WTC11 (cell line): ENCODE results near the gene PEX26. TPM values are rescaled to one million over a fixed set of nuclear protein-coding genes. Genes with fewer than 3 reads are reported as not detected.

Experiments used
- ATAC-seq: fragments of 200-7000 bp; cut with Tn5 transposase; 2 replicates; pipeline ENCODE4 v1.10.0; 2021; ENCODE audit warnings: mild to moderate bottlenecking, moderate library complexity
- CTCF ChIA-PET: fragments of 300-600 bp; sonication (Branson Sonifier 250); formaldehyde crosslinking; loops from one replicate; lab custom pipeline; 2021; ENCODE audit warnings: antibody characterized with exemption; lab: Charles Lee
- POLR2A ChIA-PET: fragments of 350-600 bp; sonication (Branson Sonifier 250); formaldehyde crosslinking; loops from one replicate; lab custom pipeline; 2021; ENCODE audit warnings: antibody characterized with exemption; lab: Charles Lee
- DNase-seq: peaks from one replicate; pipeline ENCODE4 v3.0.0; 2021; ENCODE audit warnings: low spot score
- H3K27ac Mint-ChIP-seq: 2 replicates; pipeline ENCODE4 v1.8.0; 2021; ENCODE audit warnings: mixed read lengths
- H3K27me3 Mint-ChIP-seq: 2 replicates; pipeline ENCODE4 v1.8.0; 2021; ENCODE audit warnings: low read depth, mild to moderate bottlenecking, moderate library complexity, mixed read lengths
- H3K36me3 Mint-ChIP-seq: 2 replicates; pipeline ENCODE4 v1.8.0; 2021; ENCODE audit warnings: mixed read lengths
- H3K4me1 Mint-ChIP-seq: 2 replicates; pipeline ENCODE4 v1.8.0; 2022; ENCODE audit warnings: mixed read lengths
- H3K4me3 Mint-ChIP-seq: 2 replicates; pipeline ENCODE4 v1.8.0; 2021; ENCODE audit warnings: mild to moderate bottlenecking, moderate library complexity, mixed read lengths
- H3K9me3 Mint-ChIP-seq: 2 replicates; pipeline ENCODE4 v1.8.0; 2021; ENCODE audit warnings: mixed read lengths
- ARID4B ChIP-seq: sonication (generic); formaldehyde crosslinking; IDR thresholded peaks from 2 replicates; pipeline ENCODE4 v1.8.0; 2023; ENCODE audit warnings: missing genetic modification reagents, mild to moderate bottlenecking, borderline replicate concordance
- ATF3 ChIP-seq: sonication (generic); formaldehyde crosslinking; conservative IDR thresholded peaks from 2 replicates; pipeline ENCODE4 v1.8.1; 2022; ENCODE audit warnings: mild to moderate bottlenecking, missing genetic modification reagents
- CREM ChIP-seq: sonication (generic); formaldehyde crosslinking; IDR thresholded peaks from 2 replicates; pipeline ENCODE4 v1.8.1; 2022; ENCODE audit warnings: mild to moderate bottlenecking, missing genetic modification reagents, moderate library complexity
- CTCF ChIP-seq: fragments of 200-600 bp; IDR thresholded peaks from 2 replicates; pipeline ENCODE4 v1.8.0; 2022; ENCODE audit warnings: antibody characterized with exemption
- E2F1 ChIP-seq: sonication (generic); formaldehyde crosslinking; IDR thresholded peaks from 2 replicates; pipeline ENCODE4 v1.8.0; 2022; ENCODE audit warnings: mild to moderate bottlenecking, missing genetic modification reagents
- E2F4 ChIP-seq: sonication (generic); formaldehyde crosslinking; IDR thresholded peaks from 2 replicates; pipeline ENCODE4 v1.8.1; 2022; ENCODE audit warnings: low read depth, mild to moderate bottlenecking, moderate library complexity, missing genetic modification reagents, borderline replicate concordance
- FOXK1 ChIP-seq: sonication (generic); formaldehyde crosslinking; IDR thresholded peaks from 2 replicates; pipeline ENCODE4 v1.8.0; 2022; ENCODE audit warnings: mild to moderate bottlenecking, moderate library complexity, missing genetic modification reagents
- GRHL2 ChIP-seq: fragments of 250-450 bp; sonication (Bioruptor Pico); IDR thresholded peaks from 2 replicates; pipeline ENCODE4 v1.8.0; 2022; ENCODE audit warnings: mild to moderate bottlenecking, moderate library complexity; ENCODE audit not compliant: insufficient replicate concordance, severe bottlenecking
- GTF2I ChIP-seq: fragments of 250-450 bp; sonication (Bioruptor Pico); conservative IDR thresholded peaks from 2 replicates; pipeline ENCODE4 v1.4.0; 2021; ENCODE audit warnings: mild to moderate bottlenecking
- HMGXB4 ChIP-seq: sonication (generic); formaldehyde crosslinking; IDR thresholded peaks from 2 replicates; pipeline ENCODE4 v1.8.1; 2023; ENCODE audit warnings: mild to moderate bottlenecking, moderate library complexity, missing genetic modification reagents
- NR2C2 ChIP-seq: sonication (generic); formaldehyde crosslinking; IDR thresholded peaks from 2 replicates; pipeline ENCODE4 v1.8.0; 2022; ENCODE audit warnings: mild to moderate bottlenecking, missing genetic modification reagents
- SOX15 ChIP-seq: fragments of 250-450 bp; sonication (Bioruptor Pico); IDR thresholded peaks from 2 replicates; pipeline ENCODE4 v1.9.0; 2021; ENCODE audit warnings: mild to moderate bottlenecking
- ZBTB21 ChIP-seq: sonication (generic); formaldehyde crosslinking; IDR thresholded peaks from 2 replicates; pipeline ENCODE4 v1.8.1; 2023; ENCODE audit warnings: mild to moderate bottlenecking, missing genetic modification reagents, borderline replicate concordance
- ZNF121 ChIP-seq: sonication (generic); formaldehyde crosslinking; IDR thresholded peaks from 2 replicates; pipeline ENCODE4 v1.8.0; 2023; ENCODE audit warnings: missing genetic modification reagents
- ZNF138 ChIP-seq: sonication (generic); formaldehyde crosslinking; conservative IDR thresholded peaks from 2 replicates; pipeline ENCODE4 v1.8.1; 2022; ENCODE audit warnings: mild to moderate bottlenecking, moderate library complexity, missing genetic modification reagents
- ZNF263 ChIP-seq: sonication (generic); formaldehyde crosslinking; IDR thresholded peaks from 2 replicates; pipeline ENCODE4 v1.8.1; 2022; ENCODE audit warnings: low read depth, mild to moderate bottlenecking, moderate library complexity, missing genetic modification reagents
- ZNF423 ChIP-seq: fragments of 250-450 bp; sonication (Bioruptor Pico); IDR thresholded peaks from 2 replicates; pipeline ENCODE4 v2.1.2; 2022; ENCODE audit warnings: mild to moderate bottlenecking, moderate library complexity
- total RNA-seq: library from RNA; stranded (reverse); gene quantifications from 3 replicates; pipeline ENCODE4 v1.2.3, GENCODE V29; 2021

The PEX26 gene
- total RNA-seq, 1 experiment from 2014 or later: 52.3 TPM

- H3K27ac Mint-ChIP-seq: no peak overlapping the region
- CTCF ChIA-PET: interaction anchor here (2.1 kb wide), 1 partner anchor 13 kb away, joined by 5 read pairs; the partner anchor contains the start of gene PEX26
- TF ChIP-seq ZNF263 (CRISPR knock-in tag) (no peak), GTF2I (CRISPR knock-in tag) (no peak), GRHL2 (CRISPR knock-in tag) (no peak), FOXK1 (no peak)
- TF ChIP-seq, all 79 proteins: peak for 0
- H3K36me3 Mint-ChIP-seq: peaks cover 50% of the 10 kb centered on the region
- DNase-seq (no peak), ATAC-seq (no peak)
- H3K4me1 Mint-ChIP-seq: no peaks in the 10 kb centered on the region
- no peaks in the 10 kb centered on the region for H3K27me3 Mint-ChIP-seq
- POLR2A ChIA-PET: interaction anchor here (0.8 kb wide), 1 partner anchor 20 kb away, joined by 3 read pairs; no protein-coding TSS in a partner anchor
- H3K4me3 Mint-ChIP-seq: no peak overlapping the region
- no peaks in the 10 kb centered on the region for H3K9me3 Mint-ChIP-seq
Observed at GRCh38 chr22:18090286-18090685, 12.5 kb downstream of the PEX26 start.

- Mint-ChIP-seq H3K9me3 (no peaks in the 10 kb centered on the region), H3K4me3 (no peak overlapping the region), H3K36me3 (peaks cover 45% of the 10 kb centered on the region), H3K4me1 (no peaks in the 10 kb centered on the region), H3K27me3 (no peaks in the 10 kb centered on the region), H3K27ac (no peak overlapping the region)
- DNase-seq: no peak
- ChIA-PET POLR2A (no interaction called here), CTCF (interaction anchor here (0.5 to 2.1 kb wide), 3 partner anchors 14 to 343 kb away, joined by 3 to 5 read pairs (median 3); partner anchors contain the start of gene PEX26)
- TF ChIP-seq ZNF138 (CRISPR knock-in tag) (no peak), CREM (CRISPR knock-in tag) (no peak)
- ATAC-seq: no peak
Observed at GRCh38 chr22:18091478-18091877, 13.7 kb downstream of the PEX26 start.

- Mint-ChIP-seq H3K27ac (no peak overlapping the region), H3K36me3 (peaks cover 47% of the 10 kb centered on the region), H3K4me1 (no peaks in the 10 kb centered on the region), H3K9me3 (peaks cover 3% of the 10 kb centered on the region; the same call in 1 of the 2 replicates), H3K4me3 (no peak overlapping the region), H3K27me3 (no peaks in the 10 kb centered on the region)
- no peak for TF ChIP-seq ZNF423
- TF ChIP-seq E2F1 (CRISPR knock-in tag): no peak
- DNase-seq: no peak
- no peak for ATAC-seq
- CTCF ChIA-PET: interaction anchor here (0.5 kb wide), 1 partner anchor 60 kb away, joined by 3 read pairs; no protein-coding TSS in a partner anchor
- POLR2A ChIA-PET: no interaction called here
Observed at GRCh38 chr22:18091916-18092526, 14.2 kb downstream of the PEX26 start.

- H3K9me3 Mint-ChIP-seq: peaks cover 3% of the 10 kb centered on the region; the same call in 1 of the 2 replicates
- H3K4me3 Mint-ChIP-seq: no peak overlapping the region
- H3K27me3 Mint-ChIP-seq: no peaks in the 10 kb centered on the region
- ATAC-seq: no peak
- no peak overlapping the region for H3K27ac Mint-ChIP-seq
- H3K4me1 Mint-ChIP-seq: no peaks in the 10 kb centered on the region
- ChIA-PET POLR2A (no interaction called here), CTCF (interaction anchor here (0.7 to 1.9 kb wide), 4 partner anchors 16 to 199 kb away, joined by 3 to 4 read pairs (median 4); no protein-coding TSS in a partner anchor)
- peaks cover 33% of the 10 kb centered on the region for H3K36me3 Mint-ChIP-seq
- DNase-seq: no peak
- TF ChIP-seq ZBTB21 (CRISPR knock-in tag): no peak
- TF ChIP-seq SOX15 (CRISPR knock-in tag): no peak
- TF ChIP-seq NR2C2 (CRISPR knock-in tag): no peak
- TF ChIP-seq ARID4B: no peak
- TF ChIP-seq E2F4 (CRISPR knock-in tag): no peak
- no peak for TF ChIP-seq CTCF
- TF ChIP-seq HMGXB4 (CRISPR knock-in tag): no peak
- TF ChIP-seq ATF3 (CRISPR knock-in tag): no peak
- no peak for TF ChIP-seq ZNF121 (CRISPR knock-in tag)
- TF ChIP-seq ZNF138 (CRISPR knock-in tag): no peak
Observed at GRCh38 chr22:18093661-18094060, 15.9 kb downstream of the PEX26 start.
